Measurements from ENCODE around the gene SLC22A8.
A peak's percentile ranks its signal among the peaks of the same experiment; 100 is the strongest.

GRCh38 chr11:63017306-63017974, 1.8 kb upstream of the SLC22A8 start:
- TF ChIP-seq CTCF (IDR thresholded peaks at IDR 0.05) (no peak), EP300 (IDR thresholded peaks at IDR 0.05) (peak in 1 of 4 donors; percentile 35), POLR2A (IDR thresholded peaks at IDR 0.05) (no peak), POLR2AphosphoS5 (IDR thresholded peaks at IDR 0.05) (peak; percentile 31 to 35)

Measured in upper lobe of left lung (tissue), 4 donors.